B cell (primary cell): ENCODE measurements around the gene PPP2R3A. TPM values are rescaled to one million over a fixed set of nuclear protein-coding genes. Genes with fewer than 3 reads are reported as not detected.

Experiments
- ATAC-seq: fragments of 200-7000 bp; cut with Tn5 transposase; one replicate; pipeline ENCODE4 v1.10.0; 2021; ENCODE audit warnings: low read depth, mild to moderate bottlenecking, moderate number of reproducible peaks, moderate library complexity
- CTCF ChIA-PET: fragments of 350-600 bp; sonication (Branson Sonifier 250); formaldehyde crosslinking; loops from one replicate; lab custom pipeline; 2021; ENCODE audit warnings: antibody characterized with exemption, inconsistent platforms; lab: Charles Lee
- POLR2A ChIA-PET: fragments of 350-600 bp; sonication (Branson Sonifier 250); formaldehyde crosslinking; loops from one replicate; lab custom pipeline; 2021; ENCODE audit warnings: antibody characterized with exemption; lab: Charles Lee
- DNase-seq: peaks from one replicate; pipeline ENCODE4 v3.0.0; 2013
- H2AFZ ChIP-seq: 2 replicates; pipeline ENCODE4 v1.6.1; 2012; ENCODE audit warnings: mild to moderate bottlenecking, low read depth, low read length; ENCODE audit not compliant: insufficient read depth, poor library complexity, severe bottlenecking
- H3K27ac ChIP-seq, 2 donors: 1 replicate in 1 of 2; 2 replicates in 1 of 2; pipeline ENCODE4 v1.5.1; 2012 to 2013; ENCODE audit warnings: low read length in 2 of 2, mild to moderate bottlenecking in 2 of 2, moderate library complexity in 1 of 2
- H3K27me3 ChIP-seq, 4 experiments: fragments of 200-600 bp in 1 of 4; sonication (generic) in 1 of 4; replicated peaks in 1 of 4; 1 replicate in 2 of 4; 2 replicates in 2 of 4; pipeline versions ENCODE4 v1.6.1 to v1.7.0; 2013 to 2016; ENCODE audit warnings: low read length in 3 of 4, mild to moderate bottlenecking in 2 of 4, mixed read lengths in 1 of 4, moderate library complexity in 1 of 4; ENCODE audit not compliant: insufficient read depth in 4 of 4, control insufficient read depth in 3 of 4; ENCODE audit errors: control extremely low read depth in 1 of 4
- H3K36me3 ChIP-seq, 2 experiments: replicated peaks in 1 of 2; 1 replicate in 1 of 2; 2 replicates in 1 of 2; pipeline versions ENCODE4 v1.6.1 to v1.7.1; 2013; ENCODE audit warnings: low read length in 1 of 2; ENCODE audit not compliant: insufficient read depth in 2 of 2, control insufficient read depth in 1 of 2; ENCODE audit errors: control extremely low read depth in 1 of 2, extremely low read depth in 1 of 2
- H3K4me1 ChIP-seq, 2 donors: fragments of 200-600 bp in 1 of 2; sonication (generic) in 1 of 2; 1 replicate in 1 of 2; 2 replicates in 1 of 2; pipeline versions ENCODE4 v1.5.1 to v1.6.1; 2013 to 2017; ENCODE audit warnings: low read length in 2 of 2; ENCODE audit not compliant: control insufficient read depth in 2 of 2, insufficient read depth in 2 of 2
- H3K4me2 ChIP-seq: replicated peaks from 2 replicates; pipeline ENCODE3; 2012; ENCODE audit warnings: mild to moderate bottlenecking, low read depth, low read length; ENCODE audit not compliant: poor library complexity, severe bottlenecking
- H3K4me3 ChIP-seq, 5 experiments: fragments of 200-600 bp in 1 of 5; sonication (generic) in 1 of 5; 1 replicate in 3 of 5; 2 replicates in 2 of 5; pipeline versions ENCODE4 v1.5.1 to v1.7.0; 2011 to 2016; ENCODE audit warnings: low read length in 4 of 5, mild to moderate bottlenecking in 4 of 5, low read depth in 2 of 5, control low read depth in 1 of 5, moderate library complexity in 1 of 5; ENCODE audit not compliant: insufficient read depth in 1 of 5; ENCODE audit errors: control extremely low read depth in 1 of 5, extremely low read depth in 1 of 5
- H3K79me2 ChIP-seq: fragments of 200-600 bp; sonication (generic); one replicate; pipeline ENCODE4 v1.6.0; 2016; ENCODE audit warnings: low read length; ENCODE audit not compliant: control insufficient read depth, insufficient read depth
- H3K9ac ChIP-seq: fragments of 200-600 bp; sonication (generic); 2 replicates; pipeline ENCODE4 v1.6.1; 2017; ENCODE audit warnings: mild to moderate bottlenecking, low read length, moderate library complexity
- H3K9me3 ChIP-seq, 3 donors: one replicate each; pipeline versions ENCODE4 v1.6.1 to v1.7.1; 2013; ENCODE audit warnings: low read length in 2 of 3; ENCODE audit not compliant: control insufficient read depth in 2 of 3, insufficient read depth in 1 of 3; ENCODE audit errors: control extremely low read depth in 1 of 3
- H4K20me1 ChIP-seq: 2 replicates; pipeline ENCODE4 v1.6.0; 2012; ENCODE audit warnings: mild to moderate bottlenecking, low read length; ENCODE audit not compliant: insufficient read depth, control insufficient read depth, poor library complexity, severe bottlenecking
- H3K27ac Mint-ChIP-seq: one replicate; pipeline ENCODE4 v1.8.0; 2021; ENCODE audit warnings: mixed read lengths
- H3K27me3 Mint-ChIP-seq: one replicate; pipeline ENCODE4 v1.8.0; 2021; ENCODE audit warnings: mixed read lengths
- H3K4me1 Mint-ChIP-seq: one replicate; pipeline ENCODE4 v1.8.0; 2021; ENCODE audit warnings: mixed read lengths
- H3K4me3 Mint-ChIP-seq: one replicate; pipeline ENCODE4 v1.8.0; 2021; ENCODE audit warnings: mixed read lengths
- H3K9me3 Mint-ChIP-seq: one replicate; pipeline ENCODE4 v1.8.0; 2022; ENCODE audit warnings: mixed read lengths; ENCODE audit not compliant: insufficient read depth
- CTCF ChIP-seq: fragments of 200-600 bp; IDR thresholded peaks from one replicate; pipeline ENCODE4 v1.8.0; 2022; ENCODE audit warnings: antibody characterized with exemption, mild to moderate bottlenecking
- EZH2 ChIP-seq: IDR thresholded peaks from 2 replicates; pipeline ENCODE4 v1.6.1; 2012; ENCODE audit warnings: borderline replicate concordance, low read depth, mild to moderate bottlenecking, moderate library complexity, low read length; ENCODE audit not compliant: insufficient read depth, poor library complexity, severe bottlenecking
- WGBS: methylation state at CpG from one replicate; pipeline ENCODE4 v1.1.5; 2013; ENCODE audit warnings: missing lambda C conversion rate; ENCODE audit not compliant: insufficient coverage; 5-methylcytosine and 5-hydroxymethylcytosine counted together
- intact Hi-C: fragments of 100-400 bp; cut with micrococcal nuclease; formaldehyde crosslinking; loops from one replicate; pipeline ENCODE4 v1.10.0; 2022
- polyA plus RNA-seq: library from polyadenylated mRNA; depleted of rRNA; stranded (reverse); fragments of >200 nt; gene quantifications from 2 replicates; pipeline ENCODE4 v1.2.3, GENCODE V29; 2012
- total RNA-seq, 2 donors: library from RNA; stranded (reverse); fragments of 120-200 nt in 1 of 2; gene quantifications; 1 replicate in 1 of 2; 2 replicates in 1 of 2; pipeline versions ENCODE4 v1.2.3 to v1.2.4, GENCODE V29; 2013 to 2022

Gene PPP2R3A
- total and polyA plus RNA-seq, 2 donors (not counting 1 experiment from before 2014, with no cell fraction given): 0.03 to 0.22 TPM

DNA sequence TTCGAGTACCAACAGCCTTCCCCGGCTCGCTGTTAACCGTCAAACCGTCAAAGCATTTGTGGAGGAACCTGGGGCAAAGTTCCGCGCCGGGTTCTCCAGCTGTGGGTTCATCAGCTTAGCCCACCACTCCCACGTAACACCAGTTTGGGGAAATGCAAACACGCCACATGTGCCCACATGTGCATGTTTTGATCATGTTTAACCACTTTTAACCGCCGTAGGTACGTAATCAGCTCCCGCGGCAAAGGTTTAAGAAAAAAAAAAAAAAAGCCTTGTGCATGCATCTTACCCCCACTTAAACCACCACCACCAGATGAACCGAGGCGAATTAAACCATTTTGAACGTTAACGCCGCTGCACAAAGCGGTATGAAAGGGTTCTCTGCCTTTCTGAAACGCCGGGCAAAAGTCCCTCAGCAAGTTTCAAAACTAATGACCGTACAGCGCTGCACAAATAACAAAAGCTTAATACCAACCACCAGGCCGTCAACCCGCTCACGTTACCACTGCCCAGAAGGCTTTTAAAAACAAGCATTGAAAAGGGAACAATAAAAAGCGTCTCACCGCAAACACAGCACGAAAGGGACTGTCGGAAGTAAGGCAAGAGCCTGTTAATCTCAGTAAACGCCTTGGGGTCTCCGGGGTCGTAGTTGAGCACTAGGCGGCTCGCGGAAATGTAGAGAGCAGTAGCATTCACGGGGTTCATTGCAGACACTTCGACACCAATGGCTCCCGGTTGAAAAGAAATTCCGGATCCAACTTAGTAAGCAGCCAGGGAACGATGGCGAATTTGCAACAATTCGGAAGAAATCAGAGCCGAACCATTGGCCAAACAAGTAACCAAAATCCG, 229.1 kb downstream of the PPP2R3A start:
- H3K36me3 ChIP-seq: peaks cover 1 to 3% of the 10 kb centered on the region in 2 experiments
- Mint-ChIP-seq H3K4me3 (peak overlapping the region; percentile 97), H3K27ac (peak overlapping the region; percentile 100), H3K4me1 (peaks cover 52% of the 10 kb centered on the region), H3K27me3 (no peaks in the 10 kb centered on the region), H3K9me3 (no peaks in the 10 kb centered on the region)
- peaks cover 0 to 3% (median 1%) of the 10 kb centered on the region in 3 donors for H3K9me3 ChIP-seq
- H2AFZ ChIP-seq: peak overlapping the region; percentile 64
- intact Hi-C loops: loop anchor here (5.0 to 10.0 kb wide), 3 partner anchors 37 to 1990 kb away; partner anchors contain the start of gene ARMC8
- H3K27me3 ChIP-seq: no peaks in the 10 kb centered on the region
- H3K79me2 ChIP-seq: peaks cover 73% of the 10 kb centered on the region
- peak overlapping the region; percentile 82 for H3K4me2 ChIP-seq
- CTCF ChIA-PET: interaction anchor here (1.1 to 5.8 kb wide), 7 partner anchors 16 to 819 kb away, joined by 3 to 43 read pairs (median 5); partner anchors contain the start of genes PCCB and STAG1
- DNase-seq (peak; percentile 85), ATAC-seq (peak; percentile 2)
- peak overlapping the region; percentile 89 for H3K9ac ChIP-seq
- peak overlapping the region; percentile 65 to 100 (median 86) for H3K4me3 ChIP-seq
- POLR2A ChIA-PET: interaction anchor here (0.6 to 3.2 kb wide), 8 partner anchors 10 to 667 kb away, joined by 3 to 52 read pairs (median 5); partner anchors contain the start of genes NCK1 and STAG1
- WGBS: under 1% methylated on average over 47 of the region's 47 CpGs
- H4K20me1 ChIP-seq: peaks cover 59% of the 10 kb centered on the region
- peaks cover 51% of the 10 kb centered on the region in 2 donors for H3K4me1 ChIP-seq
- H3K27ac ChIP-seq: peak overlapping the region; percentile 91 to 99
- TF ChIP-seq EZH2: no peak
- TF ChIP-seq CTCF: no peak
